Fibroblast of villous mesenchyme (primary cell): Measurements from ENCODE around the gene NKAIN2. TPM values are rescaled to one million over a fixed set of nuclear protein-coding genes. Genes with fewer than 3 reads are reported as not detected.

Experiments
- DNase-seq: peaks from one replicate; pipeline ENCODE4 v3.0.0-alpha.2; 2010; ENCODE audit warnings: low read depth
- H3K4me3 ChIP-seq: 2 replicates; pipeline ENCODE4 v1.5.1; 2011; ENCODE audit warnings: low read depth, mild to moderate bottlenecking, low read length
- CTCF ChIP-seq: IDR thresholded peaks from 2 replicates; pipeline ENCODE4 v1.5.1; 2012; ENCODE audit warnings: low read depth, mild to moderate bottlenecking, low read length; ENCODE audit not compliant: insufficient read depth
- total RNA-seq: library from RNA; depleted of rRNA; stranded (reverse); fragments of >200 nt; gene quantifications from 2 replicates; pipeline ENCODE4 v1.2.3, GENCODE V29; 2012

The NKAIN2 gene
- total RNA-seq, 1 donor: not detected

DNA sequence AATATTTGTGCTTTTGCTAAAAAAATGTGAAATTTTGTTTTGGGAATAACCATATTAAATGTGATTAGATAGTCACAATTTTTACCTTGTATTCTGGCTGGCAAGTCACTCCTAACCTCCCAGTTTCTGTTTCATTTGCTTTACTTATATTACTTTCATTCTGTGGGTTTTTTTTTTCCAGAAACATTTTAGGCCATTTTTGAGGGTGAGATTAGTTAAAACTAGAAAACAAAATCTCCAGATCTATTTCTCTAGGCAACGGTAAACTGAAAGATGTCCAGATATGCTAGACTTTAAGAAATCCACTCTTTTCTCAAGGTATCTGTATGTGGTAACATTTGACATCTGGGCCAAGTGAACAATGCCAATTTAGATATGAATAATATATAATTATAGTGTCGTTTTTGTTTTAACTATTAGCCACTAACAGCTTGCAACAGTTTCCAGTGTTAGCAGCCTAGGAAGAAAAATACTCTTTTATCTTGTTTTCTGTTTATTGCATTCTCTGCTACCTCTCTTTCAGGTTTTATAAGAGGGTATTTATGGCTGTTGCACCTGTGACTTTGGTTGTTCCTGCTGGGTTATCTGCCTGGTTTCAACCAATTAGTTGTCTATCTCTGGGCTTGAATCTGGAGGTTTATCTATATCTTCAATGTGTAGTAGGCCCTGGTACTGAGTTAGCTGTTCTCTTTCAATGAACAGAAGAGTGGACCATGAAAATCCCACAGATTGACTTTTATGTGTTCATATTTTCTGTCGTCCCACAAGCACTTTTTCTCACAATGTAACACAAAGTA, 260.9 kb downstream of the NKAIN2 start:
- H3K4me3 ChIP-seq: no peak overlapping the region
- DNase-seq: no peak
- TF ChIP-seq CTCF: no peak

GRCh38 chr6:124066269-124066668, 262.6 kb downstream of the NKAIN2 start:
- TF ChIP-seq CTCF: no peak
- no peak overlapping the region for H3K4me3 ChIP-seq
- no peak for DNase-seq

- DNase-seq: no peak
- H3K4me3 ChIP-seq: no peak overlapping the region
- no peak for TF ChIP-seq CTCF
Observed at GRCh38 chr6:124066946-124067552, 263.4 kb downstream of the NKAIN2 start.

DNA sequence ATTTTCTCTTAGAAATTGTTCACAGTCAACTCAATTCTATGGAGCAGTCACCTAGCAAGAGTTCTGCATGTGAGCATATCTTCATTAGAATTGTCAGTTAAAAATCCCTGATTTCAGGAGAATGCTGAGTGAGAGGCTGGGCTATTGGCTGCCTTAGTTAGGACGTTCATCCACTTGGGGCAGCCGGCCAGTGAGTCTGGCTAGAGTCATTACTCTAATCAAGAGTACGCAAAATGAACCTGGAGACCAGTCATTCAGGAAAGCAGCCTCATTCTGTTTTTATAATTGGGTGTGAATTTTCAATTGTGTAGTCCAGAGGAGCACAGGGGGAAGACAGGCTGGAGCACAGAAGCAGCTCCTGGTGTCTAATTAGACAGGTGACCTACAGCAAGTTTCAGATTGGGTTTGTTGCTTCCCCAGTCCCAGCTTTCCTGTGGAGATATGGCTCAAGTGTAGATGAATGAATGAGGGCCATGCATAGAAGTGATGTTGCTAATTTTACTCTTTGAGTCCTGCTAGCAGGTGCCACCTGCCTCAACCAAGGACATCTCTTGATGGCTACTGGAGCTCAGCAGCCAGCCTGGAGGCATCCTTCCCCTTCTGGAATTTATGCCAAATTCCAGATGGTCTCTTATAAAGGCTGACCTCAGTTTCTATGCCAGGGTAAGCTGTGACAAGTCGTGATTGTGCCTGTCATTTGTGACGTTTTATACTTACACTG, 265.7 kb downstream of the NKAIN2 start:
- no peak overlapping the region for H3K4me3 ChIP-seq
- TF ChIP-seq CTCF: no peak
- DNase-seq: no peak

- no peak for TF ChIP-seq CTCF
- no peak overlapping the region for H3K4me3 ChIP-seq
- DNase-seq: no peak
Observed at GRCh38 chr6:124073021-124073420, 269.4 kb downstream of the NKAIN2 start.

- TF ChIP-seq CTCF: no peak
- no peak for DNase-seq
Observed at GRCh38 chr6:124073820-124074587, 270.3 kb downstream of the NKAIN2 start.

More at GRCh38 chr6:124073820-124074587, 270.3 kb downstream of the NKAIN2 start:
- H3K4me3 ChIP-seq: no peak overlapping the region
